GM12801 (cell line): ENCODE measurements around the gene CEACAM8.

Source experiments
- TF ChIP-seq, protein P1 (sequence below): IDR thresholded peaks from one replicate; pipeline ENCODE4 v1.5.1; 2011; ENCODE audit warnings: control low read depth; ENCODE audit not compliant: insufficient read length; ENCODE audit errors: extremely low read depth

Gene CEACAM8

DNA sequence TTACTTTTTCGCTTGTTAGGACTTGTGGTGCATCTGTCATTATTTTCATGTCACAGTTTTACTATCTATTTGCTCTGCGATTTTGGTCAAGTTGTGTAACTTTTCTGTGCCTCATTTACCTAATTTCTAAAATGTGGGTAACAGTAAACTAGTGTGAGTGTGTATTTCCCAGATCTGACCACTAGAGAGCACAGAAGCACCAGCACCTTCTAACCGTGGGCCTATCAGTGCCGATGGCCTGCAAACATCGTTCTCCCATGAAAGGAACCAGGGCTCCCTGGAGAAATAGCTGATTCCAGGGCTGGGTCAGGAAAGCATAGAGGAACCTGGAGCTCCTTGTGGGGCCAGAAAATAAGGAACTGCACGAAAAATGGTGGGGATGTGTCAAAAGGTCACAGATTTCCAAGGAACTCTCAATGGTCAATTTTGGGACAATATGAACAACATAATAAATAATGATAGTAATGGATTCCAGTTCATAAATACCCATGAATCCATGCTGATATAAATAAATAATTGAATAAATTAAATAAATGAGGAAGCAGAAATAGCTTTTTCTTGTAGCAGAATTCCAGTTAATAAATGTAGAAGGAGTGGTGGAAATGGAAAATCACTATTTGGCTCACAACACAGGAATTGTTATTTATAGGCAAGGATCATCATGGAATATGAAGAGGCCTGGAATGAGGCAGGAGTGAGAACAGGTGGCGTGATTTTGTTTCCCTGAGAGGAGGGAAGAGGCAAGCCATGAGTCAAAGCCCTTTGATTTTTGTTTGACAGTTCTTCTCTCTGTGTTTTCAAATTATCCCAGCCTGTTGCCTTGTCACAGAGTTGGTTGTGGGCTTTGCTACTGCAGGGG, 31.1 kb downstream of the CEACAM8 start:
- TF ChIP-seq, protein P1, sequence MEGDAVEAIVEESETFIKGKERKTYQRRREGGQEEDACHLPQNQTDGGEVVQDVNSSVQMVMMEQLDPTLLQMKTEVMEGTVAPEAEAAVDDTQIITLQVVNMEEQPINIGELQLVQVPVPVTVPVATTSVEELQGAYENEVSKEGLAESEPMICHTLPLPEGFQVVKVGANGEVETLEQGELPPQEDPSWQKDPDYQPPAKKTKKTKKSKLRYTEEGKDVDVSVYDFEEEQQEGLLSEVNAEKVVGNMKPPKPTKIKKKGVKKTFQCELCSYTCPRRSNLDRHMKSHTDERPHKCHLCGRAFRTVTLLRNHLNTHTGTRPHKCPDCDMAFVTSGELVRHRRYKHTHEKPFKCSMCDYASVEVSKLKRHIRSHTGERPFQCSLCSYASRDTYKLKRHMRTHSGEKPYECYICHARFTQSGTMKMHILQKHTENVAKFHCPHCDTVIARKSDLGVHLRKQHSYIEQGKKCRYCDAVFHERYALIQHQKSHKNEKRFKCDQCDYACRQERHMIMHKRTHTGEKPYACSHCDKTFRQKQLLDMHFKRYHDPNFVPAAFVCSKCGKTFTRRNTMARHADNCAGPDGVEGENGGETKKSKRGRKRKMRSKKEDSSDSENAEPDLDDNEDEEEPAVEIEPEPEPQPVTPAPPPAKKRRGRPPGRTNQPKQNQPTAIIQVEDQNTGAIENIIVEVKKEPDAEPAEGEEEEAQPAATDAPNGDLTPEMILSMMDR, result no peak

DNA sequence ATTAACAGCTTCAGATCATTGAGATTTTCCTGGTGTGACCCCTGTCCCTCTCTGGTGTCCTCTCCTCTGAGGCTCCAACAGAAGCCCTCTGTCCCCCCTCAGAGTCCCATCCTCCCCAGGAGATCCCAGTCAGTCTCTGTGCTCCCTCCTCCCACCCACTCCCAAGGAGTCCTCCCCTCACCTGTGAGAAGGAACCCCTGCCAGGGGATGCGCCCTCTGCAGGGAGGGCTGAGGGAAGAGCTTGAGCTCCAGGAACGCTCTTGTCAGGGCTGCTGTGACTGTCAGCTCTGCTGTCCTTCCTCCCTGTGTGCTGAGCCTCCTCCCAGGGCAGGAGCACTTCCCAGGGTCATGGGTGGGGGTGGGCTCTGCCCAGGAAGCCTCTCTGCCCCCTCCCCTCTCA, 33.2 kb downstream of the CEACAM8 start:
- TF ChIP-seq, protein P1, result no peak

DNA sequence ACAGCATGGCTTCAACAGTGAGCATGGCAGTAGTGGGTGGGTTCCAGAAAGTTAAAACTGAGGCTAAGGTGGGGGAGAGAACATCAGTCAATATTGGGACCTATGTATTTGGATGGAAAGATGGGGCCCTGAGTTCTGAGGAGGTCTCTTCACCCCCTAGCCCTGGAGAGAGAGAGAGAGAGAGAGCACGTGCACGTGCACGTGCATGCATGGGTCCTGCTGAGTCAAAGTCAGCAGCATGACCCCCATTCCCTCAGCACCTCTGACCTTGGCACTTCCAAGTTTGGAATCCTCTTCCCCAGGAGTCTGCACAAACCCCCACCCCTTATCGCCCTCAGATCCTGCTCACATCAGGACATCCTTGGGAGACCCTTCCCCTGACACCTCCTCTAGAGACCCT, 34.0 kb downstream of the CEACAM8 start:
- TF ChIP-seq, protein P1, result no peak

DNA sequence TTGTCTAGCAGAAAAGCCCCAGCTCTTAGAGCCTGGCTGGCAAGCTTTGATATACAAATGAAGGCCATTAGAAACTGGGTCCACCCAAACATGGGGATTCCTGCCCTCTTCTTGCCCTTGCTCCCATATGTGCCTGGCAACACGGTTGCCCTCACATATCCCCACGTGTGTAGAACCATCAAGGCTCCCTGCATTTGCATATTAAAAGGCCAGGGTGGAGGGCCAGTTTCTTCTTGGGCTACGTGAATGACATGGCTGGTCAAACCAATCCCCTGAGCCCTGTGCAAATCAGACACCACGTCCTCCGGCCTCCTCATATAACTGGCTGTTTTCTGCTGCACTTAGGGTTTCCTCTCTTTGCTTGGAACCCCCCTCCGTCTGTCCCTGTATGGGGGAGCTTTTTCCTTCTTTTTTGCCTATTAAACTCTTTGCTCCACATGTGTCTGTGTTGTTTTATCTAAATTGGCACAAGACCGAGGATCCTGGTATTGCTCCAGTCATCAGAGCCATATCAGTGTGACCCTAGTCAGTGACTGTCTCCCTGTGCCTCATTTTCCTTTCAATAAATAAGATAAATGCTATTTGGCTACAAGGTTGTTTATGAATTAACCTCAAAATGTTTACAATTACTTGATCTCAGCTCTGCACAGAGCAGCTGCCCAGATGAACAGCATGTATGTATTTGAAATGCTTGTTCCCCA, 36.1 kb downstream of the CEACAM8 start:
- TF ChIP-seq, protein P1, result no peak

DNA sequence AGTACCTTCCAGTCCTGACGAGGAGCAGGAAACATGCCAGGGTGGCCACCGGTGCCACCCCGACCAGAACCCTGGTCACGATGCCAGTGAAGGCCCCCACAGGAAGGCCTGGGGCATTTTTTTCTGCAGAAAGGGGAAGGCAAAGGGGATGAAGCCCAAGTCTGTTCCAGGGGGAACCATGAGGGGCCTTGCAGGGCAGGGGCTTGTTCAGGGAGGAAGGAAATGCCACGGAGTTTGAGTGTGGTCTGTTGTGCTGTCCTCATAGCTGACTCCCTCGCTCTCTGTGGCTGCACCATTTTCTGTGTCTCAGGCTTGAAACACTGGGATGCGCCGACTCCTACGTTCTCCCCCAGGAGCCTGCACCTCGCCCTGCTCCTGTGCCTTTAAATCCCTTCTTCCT, 38.9 kb downstream of the CEACAM8 start:
- TF ChIP-seq, protein P1, result no peak

DNA sequence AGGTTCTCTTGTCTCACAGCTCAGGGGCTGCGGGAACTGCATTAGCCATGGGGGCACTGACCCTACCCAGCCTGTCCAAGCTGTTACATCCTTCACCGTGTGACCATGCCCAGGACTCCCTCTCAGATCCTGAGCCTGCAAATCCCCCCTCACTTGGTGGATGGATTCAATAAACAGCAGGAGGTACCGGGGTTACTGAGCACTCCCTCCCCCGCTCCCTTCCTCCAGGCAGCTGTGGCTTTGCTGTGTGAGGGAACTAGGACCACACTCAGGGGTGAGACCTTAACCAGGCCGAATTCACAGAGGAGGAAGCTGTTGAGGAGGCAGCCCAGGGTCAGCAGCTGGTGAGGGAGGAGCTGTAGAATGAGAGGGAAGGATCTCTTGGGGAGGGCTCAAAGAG, 39.4 kb downstream of the CEACAM8 start:
- TF ChIP-seq, protein P1, result no peak

DNA sequence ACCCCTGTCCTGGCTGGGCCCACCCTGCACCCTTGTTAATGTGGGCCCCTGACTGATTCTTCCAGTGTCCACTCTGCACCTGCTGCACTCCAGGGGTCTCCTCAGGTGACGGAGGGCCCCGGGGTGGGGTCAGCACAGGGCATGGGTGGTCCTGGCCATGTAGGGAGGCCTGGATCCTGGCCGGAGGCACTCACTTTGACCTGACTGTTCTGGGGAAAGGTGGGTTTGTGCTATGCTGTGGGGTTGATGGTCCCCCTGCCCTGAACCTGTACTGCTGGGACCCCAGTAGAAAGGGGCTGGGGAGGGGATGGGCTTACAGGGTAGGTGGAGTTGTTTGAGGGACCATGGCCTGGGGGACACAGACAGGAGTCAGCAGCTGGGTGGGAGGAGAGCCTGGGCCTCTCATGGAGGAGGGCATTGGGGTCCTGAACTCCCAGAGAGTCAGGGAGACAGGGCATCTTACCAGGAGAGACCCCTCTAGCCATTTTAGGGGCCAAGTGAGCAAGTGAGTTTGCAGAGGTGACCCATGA, 40.6 kb downstream of the CEACAM8 start:
- TF ChIP-seq, protein P1, result no peak
